ENCODE measurements around the gene MYZAP. TPM values are rescaled to one million over a fixed set of nuclear protein-coding genes. Genes with fewer than 3 reads are reported as not detected.

MYZAP gene
- total and polyA plus RNA-seq, 4 experiments from 2014 or later, result 0.16 to 1.7 (median 1.1) TPM

DNA sequence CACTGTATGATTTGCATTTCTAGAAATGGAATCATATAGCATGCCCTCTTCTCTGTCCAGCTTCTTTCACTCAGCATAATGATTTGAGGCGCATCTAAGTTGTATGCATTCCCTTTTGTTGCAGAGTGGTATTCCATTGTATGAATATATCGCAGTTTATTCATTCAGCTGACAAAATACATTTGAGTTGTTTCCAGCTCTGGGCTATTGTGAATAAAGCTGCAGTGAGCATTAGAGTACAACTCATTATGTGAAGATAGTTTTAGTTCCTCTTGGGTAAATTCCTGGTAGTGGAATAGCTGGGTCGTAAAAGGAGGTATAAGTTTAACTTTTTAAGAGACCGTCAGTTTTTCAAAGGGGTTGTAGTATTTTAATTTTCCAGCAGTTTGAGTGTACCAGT lies 76.3 kb downstream of the MYZAP start:
- Mint-ChIP-seq H3K4me3 (no peak overlapping the region), H3K4me1 (no peaks in the 10 kb centered on the region), H3K36me3 (no peaks in the 10 kb centered on the region), H3K27me3 (peaks cover 4 to 11% of the 10 kb centered on the region in 2 donors), H3K27ac (no peak overlapping the region), H3K9me3 (peaks cover 0 to 3% (median 1%) of the 10 kb centered on the region in 8 donors)
- H3K27ac ChIP-seq (ENCODE audit: low read depth, low read length), result no peak overlapping the region
- intact Hi-C loops (cut with micrococcal nuclease), result no loop called here
- H3K9me3 ChIP-seq (ENCODE audit: control insufficient read depth in 1 of 2, low read length in 2 of 2), result no peaks in the 10 kb centered on the region
- no peaks in the 10 kb centered on the region for H3K4me1 ChIP-seq (ENCODE audit: insufficient read depth, low read length)
- ChIA-PET POLR2A (ENCODE audit: partially characterized antibody) (no interaction called here), CTCF (ENCODE audit: partially characterized antibody) (interaction anchor here (1.3 to 2.9 kb wide), 3 partner anchors 16 to 192 kb away, joined by 5 to 18 read pairs (median 7); no protein-coding TSS in a partner anchor)
- no peaks in the 10 kb centered on the region for H3K27me3 ChIP-seq (ENCODE audit: insufficient read depth, low read length)
- no peak for DNase-seq
- no peak overlapping the region for H3K4me3 ChIP-seq (ENCODE audit: low read length in 2 of 2)
- no peaks in the 10 kb centered on the region for H3K36me3 ChIP-seq (ENCODE audit: insufficient read depth, low read length)

DNA sequence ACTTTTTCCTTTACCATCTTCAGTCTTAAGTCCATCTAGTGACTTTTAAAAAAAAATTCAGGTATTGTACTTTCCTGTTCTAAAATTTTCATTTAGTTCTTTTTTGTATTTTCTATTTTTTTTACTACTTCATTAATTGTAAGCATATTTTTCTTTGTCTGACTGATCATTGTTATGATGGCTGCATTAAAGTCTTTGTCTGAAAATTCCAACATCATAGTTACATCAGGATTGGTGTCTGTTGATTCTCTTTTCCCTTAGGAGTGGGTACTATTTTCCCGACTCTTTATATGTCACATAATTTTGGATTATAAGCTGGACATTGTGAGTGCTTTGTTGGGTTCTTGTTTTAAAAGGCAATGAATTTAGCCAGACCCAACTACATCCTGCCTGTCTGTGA lies 79.9 kb downstream of the MYZAP start:
- H3K9me3 Mint-ChIP-seq, result peaks cover 0 to 3% (median 1%) of the 10 kb centered on the region in 8 donors
- no peak for DNase-seq
- no peaks in the 10 kb centered on the region for H3K4me1 Mint-ChIP-seq
- H3K36me3 Mint-ChIP-seq, result no peaks in the 10 kb centered on the region
- intact Hi-C loops (cut with micrococcal nuclease), result no loop called here
- H3K4me3 ChIP-seq (ENCODE audit: low read length in 2 of 2), result no peak overlapping the region
- H3K4me3 Mint-ChIP-seq, result no peak overlapping the region
- CTCF ChIA-PET (ENCODE audit: partially characterized antibody), result no interaction called here
- no peaks in the 10 kb centered on the region for H3K27me3 ChIP-seq (ENCODE audit: insufficient read depth, low read length)
- no peaks in the 10 kb centered on the region for H3K4me1 ChIP-seq (ENCODE audit: insufficient read depth, low read length)
- H3K27ac ChIP-seq (ENCODE audit: low read depth, low read length), result no peak overlapping the region
- H3K9me3 ChIP-seq (ENCODE audit: control insufficient read depth in 1 of 2, low read length in 2 of 2), result no peaks in the 10 kb centered on the region
- POLR2A ChIA-PET (ENCODE audit: partially characterized antibody), result no interaction called here
- H3K27me3 Mint-ChIP-seq, result peaks cover 2 to 23% of the 10 kb centered on the region in 2 donors
- H3K36me3 ChIP-seq (ENCODE audit: insufficient read depth, low read length), result no peaks in the 10 kb centered on the region
- no peak overlapping the region for H3K27ac Mint-ChIP-seq

DNA sequence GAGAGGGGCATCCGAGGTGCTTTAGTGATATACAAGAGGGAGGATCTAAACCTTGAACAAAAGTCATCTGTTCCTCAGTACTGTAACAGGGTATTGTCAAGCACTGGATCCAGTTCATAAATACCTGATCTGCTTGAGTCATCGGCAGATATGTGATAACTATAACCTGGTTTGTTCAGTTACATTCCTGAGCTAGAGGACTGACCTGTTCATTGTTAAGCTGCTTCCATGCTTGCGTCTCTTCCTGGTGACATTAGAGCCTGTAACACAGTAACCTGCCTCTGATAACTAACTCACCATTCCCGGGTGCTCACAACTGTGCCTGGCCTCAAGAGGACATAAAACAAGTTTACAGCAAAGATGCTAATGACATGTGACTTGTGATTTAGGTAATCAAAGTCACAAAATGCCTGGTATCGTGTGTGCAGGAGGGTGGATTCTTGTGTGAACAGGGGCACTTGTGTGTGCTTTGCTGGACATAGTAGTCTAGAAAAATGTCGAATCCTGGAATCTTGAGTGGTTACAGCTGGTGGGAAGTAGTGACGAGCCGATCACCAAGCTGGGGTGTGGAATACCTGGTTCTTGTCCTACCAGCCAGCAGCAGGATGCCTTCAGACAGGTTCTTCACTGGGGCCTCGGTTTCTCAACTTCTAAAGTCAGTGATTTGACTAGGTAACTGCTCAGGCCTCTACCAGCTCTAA lies 83.9 kb downstream of the MYZAP start:
- no peak for DNase-seq
- Histone ChIP-seq H3K36me3 (ENCODE audit: insufficient read depth, low read length) (no peaks in the 10 kb centered on the region), H3K9me3 (ENCODE audit: control insufficient read depth in 1 of 2, low read length in 2 of 2) (no peaks in the 10 kb centered on the region), H3K4me1 (ENCODE audit: insufficient read depth, low read length) (peaks cover 4% of the 10 kb centered on the region), H3K4me3 (ENCODE audit: low read length in 2 of 2) (no peak overlapping the region), H3K27me3 (ENCODE audit: insufficient read depth, low read length) (no peaks in the 10 kb centered on the region), H3K27ac (ENCODE audit: low read depth, low read length) (no peak overlapping the region)
- POLR2A ChIA-PET (ENCODE audit: partially characterized antibody), result no interaction called here
- Mint-ChIP-seq H3K36me3 (no peaks in the 10 kb centered on the region), H3K27me3 (peaks cover 6 to 20% of the 10 kb centered on the region in 2 donors), H3K4me3 (no peak overlapping the region), H3K27ac (no peak overlapping the region), H3K4me1 (peaks cover 0 to 6% (median 3%) of the 10 kb centered on the region in 4 donors), H3K9me3 (peaks cover 0 to 3% (median 1%) of the 10 kb centered on the region in 8 donors)
- CTCF ChIA-PET (ENCODE audit: partially characterized antibody), result no interaction called here
- intact Hi-C loops (cut with micrococcal nuclease), result no loop called here

- Mint-ChIP-seq H3K27me3 (peaks cover 6 to 18% of the 10 kb centered on the region in 2 donors), H3K36me3 (no peaks in the 10 kb centered on the region), H3K4me3 (no peak overlapping the region), H3K27ac (no peak overlapping the region), H3K9me3 (peaks cover 0 to 3% (median 1%) of the 10 kb centered on the region in 8 donors), H3K4me1 (peaks cover 0 to 7% (median 3%) of the 10 kb centered on the region in 4 donors)
- ChIA-PET POLR2A (ENCODE audit: partially characterized antibody) (no interaction called here), CTCF (ENCODE audit: partially characterized antibody) (no interaction called here)
- Histone ChIP-seq H3K9me3 (ENCODE audit: control insufficient read depth in 1 of 2, low read length in 2 of 2) (no peaks in the 10 kb centered on the region), H3K4me3 (ENCODE audit: low read length in 2 of 2) (no peak overlapping the region), H3K27ac (ENCODE audit: low read depth, low read length) (no peak overlapping the region), H3K4me1 (ENCODE audit: insufficient read depth, low read length) (peaks cover 4% of the 10 kb centered on the region), H3K36me3 (ENCODE audit: insufficient read depth, low read length) (no peaks in the 10 kb centered on the region), H3K27me3 (ENCODE audit: insufficient read depth, low read length) (no peaks in the 10 kb centered on the region)
- no peak for DNase-seq
- intact Hi-C loops (cut with micrococcal nuclease), result no loop called here
Observed at GRCh38 chr15:57676585-57676984, 84.9 kb downstream of the MYZAP start.

DNA sequence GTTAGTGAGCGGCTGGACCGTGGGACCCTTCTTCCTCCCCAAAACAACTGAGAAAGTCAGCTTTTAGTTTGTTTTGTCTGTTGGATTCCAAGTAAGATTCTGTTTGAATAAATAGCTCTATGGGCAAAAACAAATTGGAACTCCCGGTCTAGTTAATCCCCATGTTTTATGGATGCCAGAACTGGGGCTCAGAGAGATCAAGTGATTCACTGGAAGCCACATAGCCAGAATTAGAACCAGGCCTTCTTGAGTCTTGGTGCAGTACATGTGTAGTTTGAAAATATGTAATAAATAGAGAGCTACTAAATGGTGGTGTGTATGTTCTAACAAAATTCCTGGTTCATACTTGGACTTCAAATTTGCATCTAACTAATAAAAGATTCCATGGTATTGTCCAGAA lies 85.5 kb downstream of the MYZAP start:
- intact Hi-C loops (cut with micrococcal nuclease), result no loop called here
- ChIA-PET POLR2A (ENCODE audit: partially characterized antibody) (no interaction called here), CTCF (ENCODE audit: partially characterized antibody) (no interaction called here)
- Histone ChIP-seq H3K9me3 (ENCODE audit: control insufficient read depth in 1 of 2, low read length in 2 of 2) (no peaks in the 10 kb centered on the region), H3K27me3 (ENCODE audit: insufficient read depth, low read length) (no peaks in the 10 kb centered on the region), H3K27ac (ENCODE audit: low read depth, low read length) (no peak overlapping the region), H3K4me1 (ENCODE audit: insufficient read depth, low read length) (peaks cover 4% of the 10 kb centered on the region), H3K4me3 (ENCODE audit: low read length in 2 of 2) (no peak overlapping the region), H3K36me3 (ENCODE audit: insufficient read depth, low read length) (no peaks in the 10 kb centered on the region)
- Mint-ChIP-seq H3K36me3 (no peaks in the 10 kb centered on the region), H3K9me3 (peaks cover 0 to 3% (median under 1%) of the 10 kb centered on the region in 8 donors), H3K4me3 (no peak overlapping the region), H3K4me1 (peaks cover 0 to 7% (median 3%) of the 10 kb centered on the region in 4 donors), H3K27me3 (peaks cover 6 to 13% of the 10 kb centered on the region in 2 donors), H3K27ac (no peak overlapping the region)
- no peak for DNase-seq

- H3K4me1 ChIP-seq (ENCODE audit: insufficient read depth, low read length), result peaks cover 4% of the 10 kb centered on the region
- no peaks in the 10 kb centered on the region for H3K36me3 ChIP-seq (ENCODE audit: insufficient read depth, low read length)
- ChIA-PET CTCF (ENCODE audit: partially characterized antibody) (no interaction called here), POLR2A (ENCODE audit: partially characterized antibody) (interaction anchor here (1.2 kb wide), 1 partner anchor 27 kb away, joined by 3 read pairs; the partner anchor contains the start of gene POLR2M)
- Mint-ChIP-seq H3K36me3 (no peaks in the 10 kb centered on the region), H3K4me1 (peaks cover 0 to 7% (median 3%) of the 10 kb centered on the region in 4 donors), H3K27me3 (peaks cover 4% of the 10 kb centered on the region in 2 donors), H3K27ac (peak overlapping the region in 1 of 7 donors; percentile 39), H3K9me3 (no peaks in the 10 kb centered on the region), H3K4me3 (no peak overlapping the region)
- no peak for DNase-seq
- intact Hi-C loops (cut with micrococcal nuclease), result no loop called here
- no peaks in the 10 kb centered on the region for H3K9me3 ChIP-seq (ENCODE audit: control insufficient read depth in 1 of 2, low read length in 2 of 2)
- H3K4me3 ChIP-seq (ENCODE audit: low read length in 2 of 2), result no peak overlapping the region
- H3K27me3 ChIP-seq (ENCODE audit: insufficient read depth, low read length), result no peaks in the 10 kb centered on the region
- no peak overlapping the region for H3K27ac ChIP-seq (ENCODE audit: low read depth, low read length)
Observed at GRCh38 chr15:57680021-57680420, 88.3 kb downstream of the MYZAP start.

DNA sequence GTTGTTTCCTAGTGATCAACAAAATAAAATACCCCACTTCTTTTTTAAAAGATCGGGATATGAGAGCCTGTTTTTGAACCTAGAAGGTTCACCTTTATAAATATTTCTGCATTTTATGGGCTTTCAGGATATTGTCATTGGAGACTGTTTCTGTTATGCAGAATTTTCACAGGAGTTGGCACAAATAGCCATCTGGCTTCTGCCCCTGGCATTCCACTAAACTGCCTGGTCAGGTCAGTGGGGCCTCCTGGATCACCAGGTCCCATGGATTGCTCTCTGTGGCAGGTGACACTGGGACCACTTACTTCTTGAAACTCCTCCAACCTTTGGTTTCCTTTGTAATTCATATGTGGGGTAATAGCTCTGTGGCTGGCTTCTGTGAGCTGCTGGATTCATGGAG lies 89.3 kb downstream of the MYZAP start:
- POLR2A ChIA-PET (ENCODE audit: partially characterized antibody), result no interaction called here
- intact Hi-C loops (cut with micrococcal nuclease), result no loop called here
- no peaks in the 10 kb centered on the region for H3K36me3 Mint-ChIP-seq
- no peak overlapping the region for H3K4me3 Mint-ChIP-seq
- Histone ChIP-seq H3K36me3 (ENCODE audit: insufficient read depth, low read length) (no peaks in the 10 kb centered on the region), H3K9me3 (ENCODE audit: control insufficient read depth in 1 of 2, low read length in 2 of 2) (no peaks in the 10 kb centered on the region), H3K4me1 (ENCODE audit: insufficient read depth, low read length) (peaks cover 4% of the 10 kb centered on the region), H3K4me3 (ENCODE audit: low read length in 2 of 2) (no peak overlapping the region), H3K27me3 (ENCODE audit: insufficient read depth, low read length) (no peaks in the 10 kb centered on the region), H3K27ac (ENCODE audit: low read depth, low read length) (no peak overlapping the region)
- peaks cover 1 to 4% of the 10 kb centered on the region in 2 donors for H3K27me3 Mint-ChIP-seq
- H3K27ac Mint-ChIP-seq, result peak overlapping the region in 1 of 7 donors; percentile 20
- no peaks in the 10 kb centered on the region for H3K9me3 Mint-ChIP-seq
- H3K4me1 Mint-ChIP-seq, result peaks cover 0 to 7% (median 3%) of the 10 kb centered on the region in 4 donors
- no peak for DNase-seq
- CTCF ChIA-PET (ENCODE audit: partially characterized antibody), result no interaction called here

Measured in CD4-positive, alpha-beta memory T cell (primary cell).